Fibroblast of lung (primary cell): ENCODE data around the gene YPEL3.

Source experiments
- EZH2 ChIP-seq: IDR thresholded peaks from 2 replicates; pipeline ENCODE4 v1.5.1; 2012; ENCODE audit warnings: low read length, control low read depth, mild to moderate bottlenecking; ENCODE audit errors: missing control alignments
- TF ChIP-seq, protein P1 (sequence below), 2 donors: IDR thresholded peaks in 1 of 2; conservative IDR thresholded peaks in 1 of 2; 1 replicate in 1 of 2; 2 replicates in 1 of 2; pipeline ENCODE4 v1.5.1; 2011 to 2012; ENCODE audit warnings: low read length in 2 of 2, control low read depth in 1 of 2, inconsistent platforms in 1 of 2, low read depth in 1 of 2, mild to moderate bottlenecking in 1 of 2

- TF ChIP-seq, protein P1, sequence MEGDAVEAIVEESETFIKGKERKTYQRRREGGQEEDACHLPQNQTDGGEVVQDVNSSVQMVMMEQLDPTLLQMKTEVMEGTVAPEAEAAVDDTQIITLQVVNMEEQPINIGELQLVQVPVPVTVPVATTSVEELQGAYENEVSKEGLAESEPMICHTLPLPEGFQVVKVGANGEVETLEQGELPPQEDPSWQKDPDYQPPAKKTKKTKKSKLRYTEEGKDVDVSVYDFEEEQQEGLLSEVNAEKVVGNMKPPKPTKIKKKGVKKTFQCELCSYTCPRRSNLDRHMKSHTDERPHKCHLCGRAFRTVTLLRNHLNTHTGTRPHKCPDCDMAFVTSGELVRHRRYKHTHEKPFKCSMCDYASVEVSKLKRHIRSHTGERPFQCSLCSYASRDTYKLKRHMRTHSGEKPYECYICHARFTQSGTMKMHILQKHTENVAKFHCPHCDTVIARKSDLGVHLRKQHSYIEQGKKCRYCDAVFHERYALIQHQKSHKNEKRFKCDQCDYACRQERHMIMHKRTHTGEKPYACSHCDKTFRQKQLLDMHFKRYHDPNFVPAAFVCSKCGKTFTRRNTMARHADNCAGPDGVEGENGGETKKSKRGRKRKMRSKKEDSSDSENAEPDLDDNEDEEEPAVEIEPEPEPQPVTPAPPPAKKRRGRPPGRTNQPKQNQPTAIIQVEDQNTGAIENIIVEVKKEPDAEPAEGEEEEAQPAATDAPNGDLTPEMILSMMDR (conservative IDR thresholded peaks at IDR 0.05 in 1 of 2, IDR thresholded peaks at IDR 0.05 in 1 of 2; ENCODE audit: low read depth in 1 of 2, low read length in 2 of 2), result no peak
- no peak for TF ChIP-seq EZH2
These were observed 8.5 kb upstream of the YPEL3 start for GRCh38 chr16:30104492-30104891.
